NCI-H510A treated with DMSO at 0.1 percent for 48 hours (cell line): ENCODE results near the gene ZC3H12D.
A peak's percentile ranks its signal among the peaks of the same experiment; 100 is the strongest.
"Not testable (repeated sequence)": the region's sequence is repeated elsewhere in the genome, so short reads cannot be mapped to it uniquely, and the experiment has no call there.

Experiments used
- DNase-seq: peaks from one replicate; lab custom pipeline; 2025; lab: John Stamatoyannopoulos, UW

The ZC3H12D gene

DNA sequence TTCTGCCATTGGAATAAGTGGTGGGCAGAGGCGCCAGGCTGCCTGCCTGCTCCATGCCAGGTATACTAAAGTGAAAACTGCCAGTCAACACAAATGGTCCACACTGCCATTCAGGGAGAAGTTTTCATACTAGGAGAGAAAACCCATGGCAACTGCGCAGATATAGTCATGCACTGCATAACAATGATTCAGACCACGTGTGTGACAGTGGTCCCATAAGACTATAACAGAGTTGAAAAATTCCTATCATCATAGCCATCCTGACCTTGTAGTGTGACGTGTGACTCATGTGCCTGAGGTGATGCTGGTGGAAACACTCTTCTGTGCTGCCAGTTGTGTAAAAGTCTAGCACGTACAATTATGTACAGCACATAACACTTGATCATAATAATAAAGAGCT lies 25.1 kb downstream of the ZC3H12D start:
- DNase-seq: no peak

DNA sequence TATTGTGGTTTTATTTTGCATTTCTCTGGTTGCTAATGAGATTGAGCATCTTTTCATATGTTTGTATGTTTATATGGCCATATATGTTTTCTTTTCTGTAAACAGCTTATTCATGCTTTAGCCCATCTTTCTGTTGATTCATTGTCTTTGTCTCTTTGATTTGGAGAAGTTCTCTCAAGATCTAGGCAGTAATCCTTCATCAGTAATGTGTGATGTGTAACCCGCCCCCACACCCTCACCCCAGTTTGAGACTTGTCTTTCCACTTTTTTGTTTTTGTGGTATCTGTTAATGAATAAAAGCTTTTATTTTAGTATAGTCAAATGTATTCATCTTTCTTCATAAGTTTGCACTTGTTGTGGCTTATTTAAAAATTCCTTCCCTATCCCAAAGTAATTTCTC lies 26.0 kb downstream of the ZC3H12D start:
- DNase-seq: no peak

DNA sequence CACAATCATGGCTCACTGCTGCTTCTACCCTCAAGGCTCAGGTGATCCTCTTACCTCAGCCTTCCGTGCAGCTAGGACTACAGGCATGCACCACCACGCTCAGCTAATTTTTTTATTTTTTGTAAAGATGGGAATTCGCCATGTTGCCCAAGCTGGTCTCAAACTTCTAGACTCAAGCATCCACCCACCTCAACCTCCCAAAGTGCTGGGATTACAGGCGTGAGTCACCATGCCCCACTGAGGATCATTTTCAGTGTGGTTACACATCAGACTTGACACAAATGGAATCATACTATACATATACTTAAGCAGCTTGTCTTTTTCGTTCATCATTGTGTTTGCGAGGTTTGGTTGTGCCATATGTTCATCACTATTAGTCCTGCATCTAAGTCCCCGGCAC lies 26.6 kb downstream of the ZC3H12D start:
- no peak for DNase-seq

- DNase-seq: peak; percentile 53
Observed at GRCh38 chr6:149457316-149457884, 27.4 kb downstream of the ZC3H12D start.

DNA sequence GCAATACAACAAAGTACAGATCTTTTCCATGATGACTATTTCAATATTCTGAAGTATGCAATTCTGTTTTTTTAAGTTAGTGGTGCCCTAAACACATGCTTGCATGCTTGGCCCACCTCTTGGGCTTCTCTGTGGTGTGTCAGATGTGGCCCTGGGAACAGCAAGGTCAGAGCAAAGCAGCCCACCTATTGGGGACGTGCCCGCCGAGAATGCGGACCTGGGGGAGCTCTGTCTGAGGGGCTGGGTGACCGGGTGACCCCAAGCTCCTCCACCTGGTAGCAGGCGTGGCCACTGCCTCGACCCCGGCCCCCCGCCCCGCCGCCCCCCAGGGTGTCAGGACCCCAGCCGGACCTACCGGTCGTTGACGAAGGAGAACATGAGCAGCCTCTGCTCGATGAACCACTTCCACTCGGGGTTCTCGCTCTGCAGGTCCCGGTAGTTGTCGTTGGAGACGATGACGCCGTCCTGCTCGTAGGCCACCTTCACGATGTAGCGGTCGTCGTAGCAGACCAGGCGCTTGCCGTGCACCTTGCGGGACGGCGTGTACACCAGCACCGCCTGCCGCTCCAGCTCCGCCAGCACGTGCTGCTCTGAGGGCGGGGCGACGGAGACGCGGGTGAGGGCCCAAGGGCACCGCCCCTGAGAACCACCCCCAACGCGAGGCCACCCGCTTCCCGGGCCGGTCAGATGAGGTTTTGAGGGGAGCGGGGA lies 28.3 kb downstream of the ZC3H12D start:
- DNase-seq: no peak

DNA sequence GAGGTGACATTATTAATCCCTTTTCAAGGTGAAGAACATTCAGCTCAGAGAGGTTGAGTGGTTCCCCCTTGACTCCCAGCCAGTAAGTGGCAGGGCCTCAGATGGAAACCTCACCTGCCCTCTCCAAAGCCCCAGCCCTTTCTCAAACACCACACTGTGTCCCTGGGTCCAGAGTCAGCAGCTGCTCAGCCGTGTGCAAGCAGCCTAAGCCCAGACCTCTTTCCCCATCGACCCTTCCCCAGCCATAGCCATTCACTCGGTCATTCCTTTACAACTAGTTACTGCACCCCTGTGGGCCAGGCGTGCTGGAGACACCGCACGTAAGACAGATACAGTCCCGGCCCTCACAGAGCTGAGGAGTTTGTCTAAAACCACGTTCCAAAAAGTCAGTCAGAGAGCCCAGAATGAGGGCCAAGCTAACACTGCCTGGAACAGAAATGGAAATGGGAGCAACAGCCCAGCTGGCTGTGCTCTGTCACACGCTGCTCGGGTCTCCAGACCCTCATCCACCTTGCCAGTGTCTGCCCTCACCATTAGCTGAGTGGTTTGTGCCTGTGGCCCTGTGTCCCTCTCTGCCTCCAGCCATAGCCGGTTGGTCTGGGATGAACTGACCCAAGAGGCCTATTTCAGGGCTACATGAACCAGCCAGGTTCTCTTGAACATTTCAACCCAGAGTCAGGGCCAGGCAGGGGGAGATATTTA lies 29.6 kb downstream of the ZC3H12D start:
- DNase-seq: no peak

- no peak for DNase-seq
Observed at GRCh38 chr6:149454346-149454848, 30.4 kb downstream of the ZC3H12D start.

DNA sequence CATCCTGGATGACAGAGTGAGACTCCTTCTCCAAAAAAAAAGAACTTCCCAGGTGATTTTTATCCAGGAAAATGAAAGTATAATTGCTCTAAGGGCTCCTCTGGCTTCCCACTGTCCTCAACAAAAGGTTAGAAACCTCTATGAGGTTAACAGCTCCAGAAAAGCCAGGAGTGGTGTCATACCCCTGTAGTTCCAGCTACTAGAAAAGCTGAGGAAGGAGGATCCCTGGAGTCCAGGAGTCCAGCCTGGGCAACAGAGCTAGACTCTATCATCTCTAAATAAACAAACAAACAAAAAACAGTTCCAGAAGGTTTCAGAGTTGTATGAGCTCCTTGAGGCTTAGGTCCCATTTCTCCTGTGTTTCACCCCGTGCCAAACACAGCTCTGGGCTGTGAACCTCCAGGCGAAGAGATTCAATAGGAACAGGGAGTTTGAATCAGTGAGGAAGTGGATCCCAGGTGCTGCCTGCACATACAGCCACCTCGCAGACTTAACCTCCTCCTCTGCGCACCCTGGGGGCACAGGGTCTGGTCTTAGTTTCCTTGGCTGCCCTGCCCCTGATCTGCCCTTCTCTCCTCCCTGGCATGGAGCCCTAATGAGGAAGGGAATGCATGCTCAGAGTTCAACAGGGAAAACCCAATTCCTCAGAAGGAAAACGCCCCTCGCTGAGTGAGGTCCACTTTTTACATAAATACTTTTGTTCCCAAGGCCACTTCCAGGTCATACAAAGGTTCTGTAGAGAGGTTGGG lies 31.0 kb downstream of the ZC3H12D start:
- DNase-seq: no peak

GRCh38 chr6:149452037-149452939 lies 32.5 kb downstream of the ZC3H12D start:
- DNase-seq: no peak

DNA sequence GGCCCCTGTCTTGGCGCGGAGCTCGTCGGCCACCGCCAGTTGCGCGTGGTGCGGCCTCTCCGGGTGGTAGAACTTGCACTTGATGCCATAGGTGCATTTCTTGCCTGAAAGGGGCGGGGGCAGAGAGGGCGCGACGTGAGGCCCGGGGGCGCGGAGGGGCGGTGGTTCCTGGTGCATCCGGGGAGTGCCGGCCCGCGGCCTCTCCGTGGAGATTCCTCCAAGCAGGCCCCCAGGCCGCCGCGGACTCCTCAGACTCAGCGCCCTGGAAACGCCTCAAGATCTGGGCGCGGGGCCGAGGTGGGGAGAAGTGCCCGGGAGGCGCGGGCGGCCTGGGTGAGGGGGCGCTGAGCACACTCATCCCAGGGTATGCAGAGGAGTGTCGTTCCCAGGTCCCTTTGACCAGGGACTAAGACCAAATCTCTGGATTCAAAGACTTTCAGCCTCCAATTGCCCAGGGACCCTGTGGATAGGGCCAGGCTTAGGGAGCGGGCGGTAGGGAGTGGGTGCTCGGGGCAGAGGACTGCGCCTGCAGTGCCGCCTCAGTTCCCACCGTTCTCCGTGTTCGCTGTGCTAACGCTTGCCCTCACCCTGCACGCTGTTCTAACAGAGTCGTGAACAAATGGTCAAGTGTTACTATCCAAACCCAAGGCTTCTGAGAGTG lies 33.3 kb downstream of the ZC3H12D start:
- no peak for DNase-seq

DNA sequence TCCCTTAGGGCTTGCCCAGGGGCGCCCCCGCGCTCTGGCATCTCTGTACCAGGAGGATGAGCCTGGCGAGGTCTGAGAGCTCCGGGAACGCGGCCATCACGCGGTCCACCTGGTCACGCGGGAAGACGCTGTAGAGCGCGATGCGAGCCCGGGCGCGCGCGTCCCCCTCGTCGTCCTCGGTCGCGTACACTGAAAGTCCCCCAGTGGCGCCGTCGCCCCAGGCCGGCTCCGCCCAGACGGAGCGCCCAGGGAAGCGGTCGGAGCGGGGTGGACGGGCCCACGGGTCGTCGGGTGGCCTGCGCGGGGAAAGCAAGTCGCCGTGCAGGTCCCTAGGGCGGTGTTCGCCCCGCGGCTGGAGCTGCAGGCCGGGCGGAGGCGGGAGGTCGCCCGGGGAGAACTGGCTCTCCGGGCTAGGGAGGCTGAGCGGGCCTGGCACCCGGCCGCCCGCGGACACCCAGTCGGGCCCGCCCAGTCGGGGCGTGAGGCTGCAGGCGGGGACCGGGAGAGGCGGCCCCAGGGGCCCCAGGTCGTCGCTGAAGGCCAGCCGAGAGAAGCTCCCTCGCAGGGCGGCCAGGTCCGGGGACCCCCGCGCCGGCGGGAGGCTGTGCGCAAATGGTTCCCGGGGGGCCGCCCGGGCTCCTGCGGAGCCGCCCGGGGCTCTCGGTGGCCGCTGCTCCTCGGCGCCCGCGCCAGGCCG lies 34.0 kb downstream of the ZC3H12D start:
- DNase-seq: no peak

GRCh38 chr6:149449831-149450678 lies 34.8 kb downstream of the ZC3H12D start:
- DNase-seq: no peak

GRCh38 chr6:149448821-149449453 lies 35.9 kb downstream of the ZC3H12D start:
- DNase-seq: no peak

DNA sequence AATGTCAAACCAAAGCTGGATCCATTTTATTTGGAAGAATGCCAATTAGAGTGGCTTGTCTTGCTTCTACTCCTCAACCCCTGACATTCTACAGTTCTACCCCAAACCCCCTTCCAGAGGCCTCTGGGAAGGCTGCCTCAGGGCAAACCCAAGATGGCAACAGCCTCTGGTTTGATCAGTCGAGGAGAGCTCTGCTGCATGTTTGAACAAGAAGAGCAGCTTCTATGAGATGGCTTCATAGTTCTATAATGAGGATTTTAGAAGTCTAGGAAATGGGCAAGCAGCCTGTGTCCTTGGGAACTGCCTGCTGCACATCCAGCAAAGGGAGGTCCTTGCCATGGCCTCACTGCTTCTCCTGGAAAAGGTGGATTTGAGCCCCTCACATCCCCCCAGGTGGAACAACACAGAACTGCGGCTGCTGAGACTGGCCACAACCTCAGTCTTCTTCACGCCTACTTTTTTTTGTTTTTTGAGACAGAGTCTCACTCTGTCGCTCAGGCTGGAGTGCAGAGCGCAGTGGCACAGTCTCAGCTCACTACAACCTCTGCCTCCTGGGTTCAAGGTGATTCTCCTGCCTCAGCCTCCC lies 37.9 kb downstream of the ZC3H12D start:
- DNase-seq: no peak

DNA sequence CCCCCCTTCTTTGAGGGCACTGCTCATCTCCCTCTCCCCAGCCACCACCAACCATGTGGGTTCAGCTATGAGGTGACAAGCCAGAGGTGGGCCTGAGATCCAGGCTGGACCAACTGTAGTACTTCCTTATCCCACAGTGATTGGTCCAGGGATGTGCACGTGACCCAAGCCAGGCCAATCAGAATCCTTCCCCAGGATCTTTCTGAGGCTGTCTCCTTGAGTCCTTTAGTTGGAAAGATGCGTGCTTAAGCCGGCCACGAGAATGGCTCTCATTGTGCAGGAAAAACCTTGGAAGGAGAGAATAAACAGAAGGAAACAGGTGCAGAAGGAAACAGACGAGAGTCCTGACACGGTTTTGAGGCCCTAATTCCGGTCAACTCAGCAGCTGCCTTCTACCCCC lies 39.2 kb downstream of the ZC3H12D start:
- DNase-seq: no peak

DNA sequence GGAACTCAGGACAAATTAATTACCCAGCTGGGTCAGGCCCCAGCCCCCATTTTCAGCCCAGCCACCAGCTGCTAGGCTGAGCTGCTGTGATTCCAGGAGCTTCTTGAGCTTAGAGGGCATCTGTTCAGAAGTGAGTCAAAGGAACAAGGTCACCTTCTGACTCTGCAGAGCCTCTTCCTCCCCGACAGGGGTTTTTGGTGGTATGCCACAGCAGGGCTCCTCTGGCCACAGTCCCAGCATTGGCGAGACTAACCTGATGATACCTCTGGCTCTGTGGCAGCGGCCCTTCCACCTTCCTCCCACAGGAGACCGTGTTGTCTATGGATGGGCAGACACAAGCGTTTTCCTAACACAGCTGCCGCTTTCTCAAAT lies 39.7 kb downstream of the ZC3H12D start:
- DNase-seq: no peak

GRCh38 chr6:149444360-149445094 lies 40.3 kb downstream of the ZC3H12D start:
- DNase-seq: not testable (repeated sequence)
